HCT116 (cell line): ENCODE data around the gene ADARB2. TPM values are rescaled to one million over a fixed set of nuclear protein-coding genes. Genes with fewer than 3 reads are reported as not detected.

Experiments used
- ATAC-seq: fragments of 200-7000 bp; cut with Tn5 transposase; 2 replicates; pipeline ENCODE4 v1.9.1; 2020; ENCODE audit warnings: mild to moderate bottlenecking, moderate library complexity
- BruUV-seq: library from RNA; stranded (reverse); fragments of 400-500 nt; replicated peaks from 2 replicates; lab custom pipeline; 2021; lab: Mats Ljungman, UMichigan
- CTCF ChIA-PET: fragments of 300-600 bp; sonication (Branson Sonifier 250); formaldehyde crosslinking; loops from one replicate; lab custom pipeline; 2021; ENCODE audit warnings: antibody characterized with exemption; lab: Charles Lee
- POLR2A ChIA-PET: fragments of 300-600, 350-600 bp; sonication (Branson Sonifier 250); formaldehyde crosslinking; loops from one replicate; lab custom pipeline; 2021; ENCODE audit warnings: antibody characterized with exemption; lab: Charles Lee
- RAD21 ChIA-PET, 2 experiments: fragments of 300-600 bp; sonication (Branson Sonifier 250); formaldehyde crosslinking; loops; one replicate each; lab custom pipeline; 2023; ENCODE audit warnings: low total read pairs in 2 of 2; ENCODE audit not compliant: uncharacterized antibody in 2 of 2, unreplicated experiment in 2 of 2, low non-redundant PET in 1 of 2; lab: Charles Lee
- DNase-seq: peaks from one replicate; pipeline ENCODE4 v3.0.0-alpha.2; 2010; ENCODE audit warnings: low read depth, low spot score
- H2AFZ ChIP-seq: fragments of 200-600 bp; shearing (Covaris generic), sonication (generic); 2 replicates; pipeline ENCODE4 v1.6.1; 2017; ENCODE audit warnings: low read depth, mixed run types, mixed read lengths, antibody characterized with exemption, low read length; ENCODE audit not compliant: poor library complexity, severe bottlenecking
- H3K27ac ChIP-seq: 2 replicates; pipeline ENCODE4 v1.5.1; 2012; ENCODE audit warnings: low read depth, low read length
- H3K27me3 ChIP-seq: fragments of 200-600 bp; sonication (generic); 2 replicates; pipeline ENCODE4 v1.6.1; 2016; ENCODE audit warnings: mixed run types, low read length, mixed read lengths; ENCODE audit not compliant: insufficient read depth
- H3K36me3 ChIP-seq, 2 experiments: fragments of 200-500 bp in 1 of 2; fragments of 200-600 bp in 1 of 2; sonication (Bioruptor generic) in 1 of 2; sonication (generic) in 1 of 2; 2 replicates each; pipeline versions ENCODE4 v1.5.1 to v1.6.1; 2014 to 2016; ENCODE audit warnings: low read length in 2 of 2, inconsistent platforms in 1 of 2, mixed read lengths in 1 of 2, mixed run types in 1 of 2; ENCODE audit not compliant: insufficient read depth in 2 of 2, control insufficient read depth in 1 of 2
- H3K4me1 ChIP-seq, 2 experiments: fragments of 200-600 bp in 1 of 2; sonication (generic) in 1 of 2; 2 replicates each; pipeline versions ENCODE4 v1.5.1 to v1.6.1; 2012 to 2017; ENCODE audit warnings: low read length in 2 of 2, inconsistent platforms in 1 of 2, mild to moderate bottlenecking in 1 of 2, mixed read lengths in 1 of 2, mixed run types in 1 of 2, moderate library complexity in 1 of 2; ENCODE audit not compliant: insufficient read depth in 2 of 2, control insufficient read depth in 1 of 2
- H3K4me2 ChIP-seq: fragments of 200-600 bp; sonication (generic); 2 replicates; pipeline ENCODE4 v1.6.1; 2017; ENCODE audit warnings: mixed run types, low read length, mixed read lengths
- H3K4me3 ChIP-seq, 2 experiments: fragments of 200-600 bp in 1 of 2; sonication (generic) in 1 of 2; replicated peaks in 1 of 2; 2 replicates each; pipeline ENCODE4 v1.5.1; 2011 to 2016; ENCODE audit warnings: low read length in 2 of 2, control low read depth in 1 of 2, low read depth in 1 of 2, mild to moderate bottlenecking in 1 of 2, mixed read lengths in 1 of 2, mixed run types in 1 of 2
- H3K79me2 ChIP-seq: fragments of 200-600 bp; sonication (generic); 2 replicates; pipeline ENCODE4 v1.6.1; 2017; ENCODE audit warnings: mild to moderate bottlenecking, mixed run types, low read length, moderate library complexity, mixed read lengths; ENCODE audit not compliant: insufficient read depth
- H3K9ac ChIP-seq: fragments of 200-600 bp; sonication (generic); 2 replicates; pipeline ENCODE4 v1.6.1; 2016; ENCODE audit warnings: low read length, mixed read lengths
- H3K9me2 ChIP-seq: fragments of 200-600 bp; sonication (generic), shearing (Covaris generic); 2 replicates; pipeline ENCODE4 v1.6.1; 2017; ENCODE audit warnings: mixed run types, mild to moderate bottlenecking, moderate library complexity; ENCODE audit not compliant: insufficient read depth
- H3K9me3 ChIP-seq, 2 experiments: fragments of 200-500 bp in 1 of 2; fragments of 200-600 bp in 1 of 2; sonication (Bioruptor generic) in 1 of 2; sonication (generic) in 1 of 2; 2 replicates each; pipeline ENCODE4 v1.6.1; 2014 to 2017; ENCODE audit warnings: low read length in 2 of 2, mixed read lengths in 2 of 2, inconsistent platforms in 1 of 2, low read depth in 1 of 2, mild to moderate bottlenecking in 1 of 2, mixed run types in 1 of 2, moderate library complexity in 1 of 2; ENCODE audit not compliant: control insufficient read depth in 1 of 2, insufficient read depth in 1 of 2
- H4K20me1 ChIP-seq: fragments of 200-600 bp; sonication (generic), shearing (Covaris generic); 2 replicates; pipeline ENCODE4 v1.6.1; 2017; ENCODE audit warnings: mixed run types, mild to moderate bottlenecking, moderate library complexity; ENCODE audit not compliant: insufficient read depth
- CBX3 ChIP-seq: IDR thresholded peaks from 2 replicates; pipeline ENCODE4 v1.6.1; 2012; ENCODE audit warnings: low read depth
- CEBPB ChIP-seq: IDR thresholded peaks from 2 replicates; pipeline ENCODE4 v1.6.1; 2012; ENCODE audit warnings: low read depth
- EGR1 ChIP-seq: IDR thresholded peaks from 2 replicates; pipeline ENCODE4 v1.6.1; 2012; ENCODE audit warnings: low read depth
- ELF1 ChIP-seq: IDR thresholded peaks from 2 replicates; pipeline ENCODE4 v1.6.1; 2012; ENCODE audit warnings: low read depth, borderline replicate concordance
- EZH2 ChIP-seq: fragments of 200-600 bp; sonication (generic); IDR thresholded peaks from 2 replicates; pipeline ENCODE4 v1.6.1; 2017; ENCODE audit warnings: antibody characterized with exemption, mixed run types
- EZH2phosphoT487 ChIP-seq: fragments of 200-600 bp; IDR thresholded peaks from 2 replicates; pipeline ENCODE4 v1.6.1; 2018; ENCODE audit warnings: antibody characterized with exemption, borderline replicate concordance
- JUND ChIP-seq: IDR thresholded peaks from 2 replicates; pipeline ENCODE4 v1.6.1; 2012
- POLR2A ChIP-seq: IDR thresholded peaks from 2 replicates; pipeline ENCODE4 v1.7.0; 2011; ENCODE audit warnings: borderline replicate concordance; ENCODE audit not compliant: insufficient read depth, insufficient read length; ENCODE audit errors: extremely low read depth
- POLR2AphosphoS5 ChIP-seq: IDR thresholded peaks from 2 replicates; pipeline ENCODE4 v1.6.1; 2011; ENCODE audit warnings: mild to moderate bottlenecking, low read depth, low read length, moderate library complexity
- RAD21 ChIP-seq: IDR thresholded peaks from 2 replicates; pipeline ENCODE4 v1.6.1; 2012; ENCODE audit warnings: low read depth, mild to moderate bottlenecking
- REST ChIP-seq: IDR thresholded peaks from 2 replicates; pipeline ENCODE4 v1.6.1; 2012; ENCODE audit warnings: low read depth
- SIN3A ChIP-seq: IDR thresholded peaks from 2 replicates; pipeline ENCODE4 v1.6.1; 2012; ENCODE audit warnings: low read depth
- SP1 ChIP-seq: IDR thresholded peaks from 2 replicates; pipeline ENCODE4 v1.6.1; 2012; ENCODE audit warnings: low read depth
- SRF ChIP-seq: IDR thresholded peaks from 2 replicates; pipeline ENCODE4 v1.6.1; 2012; ENCODE audit warnings: low read depth
- TCF7L2 ChIP-seq: IDR thresholded peaks from 2 replicates; pipeline ENCODE4 v1.7.0; 2011; ENCODE audit warnings: borderline replicate concordance, inconsistent platforms; ENCODE audit not compliant: insufficient read depth, insufficient read length; ENCODE audit errors: extremely low read depth
- YY1 ChIP-seq: IDR thresholded peaks from 2 replicates; pipeline ENCODE4 v1.6.1; 2011; ENCODE audit warnings: low read length, low read depth, moderate library complexity, mild to moderate bottlenecking; ENCODE audit not compliant: insufficient replicate concordance; ENCODE audit errors: extremely low read depth
- ZBTB33 ChIP-seq: IDR thresholded peaks from 2 replicates; pipeline ENCODE4 v1.6.1; 2011; ENCODE audit warnings: mild to moderate bottlenecking, low read length, moderate library complexity; ENCODE audit not compliant: insufficient replicate concordance; ENCODE audit errors: extremely low read depth
- ZFX ChIP-seq: fragments of 450-650 bp; IDR thresholded peaks from 2 replicates; pipeline ENCODE4 v1.6.1; 2017
- intact Hi-C: fragments of 100-400 bp; cut with micrococcal nuclease; formaldehyde crosslinking; loops from 2 replicates; pipeline ENCODE4 v1.10.0; 2022
- total RNA-seq: library from RNA; stranded (reverse); gene quantifications from one replicate; pipeline ENCODE4 v1.2.1, GENCODE V29; 2021; ENCODE audit not compliant: unreplicated experiment
- TF ChIP-seq, protein P1 (sequence below): IDR thresholded peaks from 2 replicates; pipeline ENCODE4 v1.6.1; 2012
- TF ChIP-seq, protein P2 (sequence below): IDR thresholded peaks from 2 replicates; pipeline ENCODE4 v1.6.1; 2012

ADARB2 gene
- total RNA-seq, 1 experiment from 2014 or later = not detected

DNA sequence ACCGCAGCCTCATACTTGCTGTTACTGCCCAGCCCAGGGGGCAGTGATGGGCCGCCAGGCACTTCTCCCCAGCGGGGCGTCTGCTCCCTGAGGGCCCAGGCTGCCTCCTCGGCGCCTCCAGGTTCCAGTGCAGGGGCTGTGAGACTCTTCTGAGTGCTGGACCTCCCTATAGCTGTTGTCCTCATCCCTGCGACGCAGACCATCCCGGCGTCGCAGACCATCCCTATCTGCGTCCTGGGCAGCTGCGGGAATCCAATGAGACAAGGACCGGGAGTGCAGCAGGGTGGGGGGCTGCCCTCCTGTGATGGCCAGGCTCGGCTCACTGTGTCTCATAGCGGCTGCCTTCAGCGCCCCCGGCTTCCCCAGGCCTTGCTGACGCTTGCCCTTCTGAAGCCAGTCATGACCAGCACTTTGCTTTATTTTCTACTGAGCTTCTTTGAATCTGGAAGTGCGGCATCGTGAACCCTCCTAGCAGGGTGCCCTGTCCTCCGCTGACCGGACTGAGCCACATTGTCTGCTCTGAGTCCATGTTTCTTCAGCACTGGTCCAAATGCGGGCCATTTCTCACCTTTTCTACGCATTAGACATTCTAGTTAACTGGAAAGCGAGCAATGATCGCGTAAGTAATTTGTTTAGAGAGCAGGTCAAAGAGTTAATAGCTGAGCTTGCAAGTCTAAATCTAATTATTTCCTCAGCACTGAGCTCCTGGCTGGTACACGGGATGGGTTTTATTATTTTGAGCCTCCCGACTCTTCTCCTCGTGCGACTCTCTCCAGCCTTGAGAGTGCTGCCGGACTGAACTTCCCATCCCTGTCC, 341.6 kb downstream of the ADARB2 start (continued):
- TF ChIP-seq, protein P1, sequence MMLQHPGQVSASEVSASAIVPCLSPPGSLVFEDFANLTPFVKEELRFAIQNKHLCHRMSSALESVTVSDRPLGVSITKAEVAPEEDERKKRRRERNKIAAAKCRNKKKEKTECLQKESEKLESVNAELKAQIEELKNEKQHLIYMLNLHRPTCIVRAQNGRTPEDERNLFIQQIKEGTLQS = no peak
- TF ChIP-seq SRF = no peak

DNA sequence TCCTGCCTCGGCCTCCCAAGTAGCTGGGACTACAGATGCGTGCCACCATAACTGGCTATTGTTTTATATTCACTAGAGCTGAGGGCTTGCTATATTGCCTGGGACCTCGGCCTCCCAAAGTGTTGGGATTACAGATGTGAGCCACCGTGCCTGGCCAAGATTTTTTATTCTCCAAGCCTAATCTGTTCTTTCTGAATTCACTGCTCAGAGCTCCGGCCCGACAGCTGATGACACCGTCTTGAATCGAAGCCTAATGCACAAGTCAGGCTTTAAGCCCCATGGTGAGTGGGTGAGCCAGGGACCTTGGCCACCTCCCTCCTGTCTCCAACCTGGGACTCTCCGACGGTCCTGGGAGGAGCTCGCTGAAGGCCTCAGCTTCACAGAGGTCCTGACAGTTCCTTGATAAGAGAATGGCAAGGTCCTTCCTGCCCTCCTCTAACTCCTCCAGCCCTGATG, 342.3 kb downstream of the ADARB2 start:
- ATAC-seq (no peak), DNase-seq (no peak)
- Histone ChIP-seq H3K4me1 (peaks cover 3 to 7% of the 10 kb centered on the region in 2 experiments; a peak in 1 of 4 replicates), H3K36me3 (no peaks in the 10 kb centered on the region), H3K9me2 (no peaks in the 10 kb centered on the region), H4K20me1 (no peaks in the 10 kb centered on the region; the same call in 1 of the 2 replicates), H3K9ac (no peak overlapping the region), H3K27me3 (0 out of 2 replicates have a peak, but pooled peaks cover 4% of the 10 kb centered on the region), H2AFZ (no peak overlapping the region), H3K27ac (no peak overlapping the region), H3K79me2 (no peaks in the 10 kb centered on the region), H3K4me2 (no peak overlapping the region), H3K4me3 (no peak overlapping the region), H3K9me3 (no peaks in the 10 kb centered on the region)
- RAD21 ChIA-PET = no interaction called here
- POLR2A ChIA-PET = no interaction called here
- TF ChIP-seq, protein P2, sequence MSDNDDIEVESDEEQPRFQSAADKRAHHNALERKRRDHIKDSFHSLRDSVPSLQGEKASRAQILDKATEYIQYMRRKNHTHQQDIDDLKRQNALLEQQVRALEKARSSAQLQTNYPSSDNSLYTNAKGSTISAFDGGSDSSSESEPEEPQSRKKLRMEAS = no peak
- TF ChIP-seq POLR2AphosphoS5 (no peak), SP1 (no peak), REST (no peak), EZH2phosphoT487 (no peak), TCF7L2 (no peak), JUND (no peak), ZFX (no peak), ZBTB33 (no peak), ELF1 (no peak), EGR1 (no peak), SRF (no peak), POLR2A (no peak), RAD21 (no peak), SIN3A (no peak), YY1 (no peak), CEBPB (no peak), EZH2 (no peak), CBX3 (no peak)
- TF ChIP-seq, protein P1 = no peak
- CTCF ChIA-PET = no interaction called here
- intact Hi-C loops = no loop called here
- no TSS peak for BruUV-seq
